PC-3 (cell line): Measurements from ENCODE around the gene WDR75.

Source experiments
- CTCF ChIP-seq: fragments of 300-600 bp; sonication (generic); conservative IDR thresholded peaks from 2 replicates; pipeline ENCODE4 v1.5.1; 2017; ENCODE audit warnings: antibody characterized with exemption, low read depth, mild to moderate bottlenecking, low read length
- EZH2 ChIP-seq: fragments of 300-600 bp; sonication (generic); IDR thresholded peaks from one replicate; pipeline ENCODE4 v1.6.1; 2017; ENCODE audit warnings: antibody characterized with exemption, mild to moderate bottlenecking, low read length; ENCODE audit not compliant: unreplicated experiment

DNA sequence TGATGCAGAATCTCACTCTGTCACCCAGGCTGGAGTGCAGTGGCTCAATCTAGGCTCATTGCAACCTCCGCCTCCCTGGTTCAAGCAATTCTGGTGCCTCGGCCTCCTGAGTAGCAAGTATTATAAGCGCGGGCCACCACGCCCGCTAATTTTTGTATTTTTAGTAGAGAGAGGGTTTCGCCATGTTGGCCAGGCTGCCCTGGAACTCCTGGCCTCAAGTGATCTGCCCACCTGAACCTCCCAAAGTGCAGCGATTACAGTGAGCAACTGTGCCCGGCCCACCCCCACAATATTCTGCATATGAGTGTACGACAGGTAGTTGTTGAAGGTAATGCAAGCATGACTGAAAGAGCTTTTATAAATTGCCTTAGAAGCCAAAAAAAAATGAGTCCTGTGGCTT is 1.2 kb downstream of the WDR75 start:
- TF ChIP-seq CTCF (no peak), EZH2 (no peak)
